CD4-positive, alpha-beta T cell treated with Interleukin-2 at 100 ng/mL for 4 hours (primary cell): ENCODE results near the gene RECK.

ENCODE experiments used
- DNase-seq: peaks from one replicate; pipeline ENCODE4 v3.0.0-alpha.2; 2020; ENCODE audit warnings: low spot score

Gene RECK

GRCh38 chr9:36140086-36141084 is 103.7 kb downstream of the RECK start:
- peak; percentile 27 for DNase-seq

DNA sequence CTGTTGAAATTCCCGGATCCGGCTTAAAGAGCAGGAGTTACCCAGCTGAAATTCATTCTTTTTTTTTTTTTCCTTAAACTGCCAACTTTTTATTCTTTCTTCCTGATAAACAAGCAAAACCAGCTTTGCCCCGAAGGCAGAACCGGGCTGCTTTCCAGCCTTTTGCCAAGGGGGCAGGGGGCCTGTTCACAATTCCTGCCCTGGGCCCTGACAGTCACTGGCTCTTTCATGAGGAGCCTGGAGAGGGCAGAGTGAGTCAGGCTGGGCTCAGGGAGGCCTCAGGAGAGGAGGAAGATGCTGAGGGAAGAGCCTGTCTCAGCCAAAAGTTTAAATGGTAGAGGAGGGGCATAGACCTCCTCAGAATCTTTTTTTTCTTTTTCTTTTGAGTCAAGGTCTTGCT is 104.6 kb downstream of the RECK start:
- DNase-seq = no peak

GRCh38 chr9:36141761-36142160 is 105.0 kb downstream of the RECK start:
- no peak for DNase-seq

GRCh38 chr9:36142510-36143244 is 106.0 kb downstream of the RECK start:
- DNase-seq = peak; percentile 25

DNA sequence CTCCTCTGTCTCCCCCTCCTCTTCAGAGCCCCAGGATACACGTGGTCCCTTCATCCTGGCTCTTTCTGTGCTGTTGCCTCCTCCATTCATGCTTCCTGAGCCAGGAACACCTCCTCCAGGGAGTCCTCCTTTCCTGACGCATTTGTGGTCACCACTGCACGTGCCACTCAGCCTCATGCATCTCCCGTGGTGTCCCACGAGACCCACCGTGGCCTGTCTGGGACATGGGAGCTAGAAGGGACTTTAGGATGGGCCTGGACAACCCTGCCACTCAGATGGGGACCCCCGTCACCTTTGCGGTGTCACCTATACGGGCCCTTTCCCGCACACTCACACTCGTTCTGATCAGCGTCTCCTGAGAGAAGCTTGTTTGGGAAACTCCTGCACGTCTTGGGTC is 106.5 kb downstream of the RECK start:
- DNase-seq = no peak

- peak; percentile 43 for DNase-seq
Measured at GRCh38 chr9:36144309-36145232, 107.9 kb downstream of the RECK start.

- DNase-seq = no peak
Measured at GRCh38 chr9:36145970-36146369, 109.3 kb downstream of the RECK start.

- DNase-seq = no peak
Measured at GRCh38 chr9:36146651-36147050, 109.9 kb downstream of the RECK start.

- DNase-seq = no peak
Measured at GRCh38 chr9:36147441-36148175, 110.9 kb downstream of the RECK start.

GRCh38 chr9:36148311-36149051 is 111.8 kb downstream of the RECK start:
- peak; percentile 86 for DNase-seq

DNA sequence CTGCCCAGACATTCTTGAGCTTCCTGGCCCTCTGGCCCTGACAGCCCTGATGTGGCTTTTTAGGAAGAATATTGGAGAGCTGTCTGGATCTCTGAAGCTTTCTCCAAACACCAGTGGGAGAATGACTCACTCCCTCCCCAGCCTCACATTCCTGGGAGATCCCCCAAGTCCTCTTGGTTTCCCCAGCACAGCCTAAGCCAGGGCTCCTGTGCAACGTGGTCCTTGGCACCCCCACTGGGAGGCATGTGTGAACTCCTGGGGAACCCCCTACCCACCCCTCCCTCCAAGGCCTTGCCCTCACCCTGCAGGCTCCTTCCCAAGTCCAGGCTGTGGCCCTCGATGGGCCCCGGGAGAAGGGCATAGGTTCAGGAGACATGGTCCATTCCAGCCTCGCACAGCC is 112.5 kb downstream of the RECK start:
- no peak for DNase-seq

- DNase-seq = no peak
Measured at GRCh38 chr9:36150574-36151315, 114.0 kb downstream of the RECK start.

- DNase-seq = peak; percentile 89
Measured at GRCh38 chr9:36151316-36152210, 114.8 kb downstream of the RECK start.

- no peak for DNase-seq
Measured at GRCh38 chr9:36152741-36153438, 116.2 kb downstream of the RECK start.

- no peak for DNase-seq
Measured at GRCh38 chr9:36153746-36154145, 117.0 kb downstream of the RECK start.

DNA sequence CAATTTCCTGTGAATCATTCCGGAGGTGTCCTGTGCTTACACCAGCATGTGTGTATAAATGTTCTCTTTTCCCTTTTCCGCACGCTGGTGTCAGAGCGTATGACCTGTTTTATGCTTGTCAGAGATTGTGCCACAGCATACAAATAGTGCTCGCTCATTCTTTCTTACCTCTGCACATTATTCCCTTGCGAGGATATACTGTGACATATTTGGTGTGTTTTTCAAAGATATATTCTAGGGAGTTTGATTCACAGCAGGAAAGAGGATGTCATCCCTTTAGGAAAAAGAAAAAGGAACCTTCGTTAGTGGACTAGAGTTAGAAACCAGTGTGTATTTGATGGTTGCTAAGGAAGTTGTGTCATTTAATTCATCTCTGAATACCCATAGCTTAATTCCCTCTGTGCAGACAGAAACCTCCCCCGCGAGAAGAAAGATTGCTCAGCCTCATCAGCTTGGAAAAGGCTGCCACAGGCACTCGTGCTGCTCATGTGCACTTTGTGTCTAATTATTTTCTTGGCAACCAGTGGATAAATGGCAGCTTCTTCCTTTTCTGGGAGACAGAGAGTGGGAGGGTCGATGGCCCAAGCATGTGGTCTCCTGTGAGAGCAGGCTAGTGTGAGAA is 117.7 kb downstream of the RECK start:
- DNase-seq = no peak

DNA sequence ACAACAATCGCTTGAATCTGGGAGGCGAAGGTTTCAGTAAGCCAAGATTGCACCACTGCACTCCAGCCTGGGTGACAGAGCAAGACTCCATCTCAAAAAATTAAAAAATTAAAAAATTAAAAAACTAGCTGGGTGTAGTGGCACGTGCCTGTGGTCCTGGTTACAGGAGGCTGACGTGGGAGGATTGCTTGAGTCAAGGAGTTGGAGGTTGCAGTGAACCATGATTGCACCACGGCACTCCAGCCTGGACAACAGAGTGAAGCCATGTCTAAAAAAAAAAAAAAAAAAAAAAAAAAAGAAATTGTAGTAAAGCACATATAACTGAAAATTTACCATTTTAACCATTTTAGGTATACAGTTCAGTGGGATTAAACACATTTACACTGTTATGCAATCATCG is 119.4 kb downstream of the RECK start:
- DNase-seq = no peak

GRCh38 chr9:36158122-36158521 is 121.4 kb downstream of the RECK start:
- no peak for DNase-seq
